ENCODE data around the gene ODAD4. TPM values are rescaled to one million over a fixed set of nuclear protein-coding genes. Genes with fewer than 3 reads are reported as not detected.

Gene ODAD4, protein sequence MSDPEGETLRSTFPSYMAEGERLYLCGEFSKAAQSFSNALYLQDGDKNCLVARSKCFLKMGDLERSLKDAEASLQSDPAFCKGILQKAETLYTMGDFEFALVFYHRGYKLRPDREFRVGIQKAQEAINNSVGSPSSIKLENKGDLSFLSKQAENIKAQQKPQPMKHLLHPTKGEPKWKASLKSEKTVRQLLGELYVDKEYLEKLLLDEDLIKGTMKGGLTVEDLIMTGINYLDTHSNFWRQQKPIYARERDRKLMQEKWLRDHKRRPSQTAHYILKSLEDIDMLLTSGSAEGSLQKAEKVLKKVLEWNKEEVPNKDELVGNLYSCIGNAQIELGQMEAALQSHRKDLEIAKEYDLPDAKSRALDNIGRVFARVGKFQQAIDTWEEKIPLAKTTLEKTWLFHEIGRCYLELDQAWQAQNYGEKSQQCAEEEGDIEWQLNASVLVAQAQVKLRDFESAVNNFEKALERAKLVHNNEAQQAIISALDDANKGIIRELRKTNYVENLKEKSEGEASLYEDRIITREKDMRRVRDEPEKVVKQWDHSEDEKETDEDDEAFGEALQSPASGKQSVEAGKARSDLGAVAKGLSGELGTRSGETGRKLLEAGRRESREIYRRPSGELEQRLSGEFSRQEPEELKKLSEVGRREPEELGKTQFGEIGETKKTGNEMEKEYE
- polyA plus RNA-seq (2011; rRNA removed) (0.47 and 0.56 TPM in 2 replicates), polyA minus RNA-seq (2011; rRNA and poly(A)+ RNA removed) (0.74 and 2.0 TPM in 2 replicates)

GRCh38 chr17:41930009-41930832, at the start of gene ODAD4:
TSS of gene ODAD4 (plus strand) at chr17:41930617. CDS start at chr17:41930724, 107 bp downstream.
- TF ChIP-seq, protein P1, sequence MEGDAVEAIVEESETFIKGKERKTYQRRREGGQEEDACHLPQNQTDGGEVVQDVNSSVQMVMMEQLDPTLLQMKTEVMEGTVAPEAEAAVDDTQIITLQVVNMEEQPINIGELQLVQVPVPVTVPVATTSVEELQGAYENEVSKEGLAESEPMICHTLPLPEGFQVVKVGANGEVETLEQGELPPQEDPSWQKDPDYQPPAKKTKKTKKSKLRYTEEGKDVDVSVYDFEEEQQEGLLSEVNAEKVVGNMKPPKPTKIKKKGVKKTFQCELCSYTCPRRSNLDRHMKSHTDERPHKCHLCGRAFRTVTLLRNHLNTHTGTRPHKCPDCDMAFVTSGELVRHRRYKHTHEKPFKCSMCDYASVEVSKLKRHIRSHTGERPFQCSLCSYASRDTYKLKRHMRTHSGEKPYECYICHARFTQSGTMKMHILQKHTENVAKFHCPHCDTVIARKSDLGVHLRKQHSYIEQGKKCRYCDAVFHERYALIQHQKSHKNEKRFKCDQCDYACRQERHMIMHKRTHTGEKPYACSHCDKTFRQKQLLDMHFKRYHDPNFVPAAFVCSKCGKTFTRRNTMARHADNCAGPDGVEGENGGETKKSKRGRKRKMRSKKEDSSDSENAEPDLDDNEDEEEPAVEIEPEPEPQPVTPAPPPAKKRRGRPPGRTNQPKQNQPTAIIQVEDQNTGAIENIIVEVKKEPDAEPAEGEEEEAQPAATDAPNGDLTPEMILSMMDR (IDR thresholded peaks at IDR 0.05; ENCODE audit: low read depth, low read length) = peak; percentile 60
- Histone ChIP-seq H3K9me3 (ENCODE audit: control insufficient read depth, insufficient read depth, low read length) (no peaks in the 10 kb centered on the region), H3K4me3 (ENCODE audit: low read depth, low read length) (peak within 1 kb of the TSS; percentile 72), H3K27ac (ENCODE audit: low read depth, low read length) (peak within 1 kb of the TSS; percentile 83), H3K27me3 (ENCODE audit: control insufficient read depth, insufficient read depth, low read length) (no peaks in the 10 kb centered on the region)
- POLR2A ChIA-PET = interaction anchor here (0.6 to 2.6 kb wide), 10 partner anchors 9 to 607 kb away, joined by 3 to 23 read pairs (median 8); partner anchors contain the start of genes ACLY, CNP, EIF1 and FKBP10
- CTCF ChIA-PET = interaction anchor here (0.6 to 1.7 kb wide), 6 partner anchors 10 to 384 kb away, joined by 3 to 9 read pairs (median 4); no protein-coding TSS in a partner anchor
- peak; percentile 94 for DNase-seq (ENCODE audit: low read depth, low spot score)

DNA sequence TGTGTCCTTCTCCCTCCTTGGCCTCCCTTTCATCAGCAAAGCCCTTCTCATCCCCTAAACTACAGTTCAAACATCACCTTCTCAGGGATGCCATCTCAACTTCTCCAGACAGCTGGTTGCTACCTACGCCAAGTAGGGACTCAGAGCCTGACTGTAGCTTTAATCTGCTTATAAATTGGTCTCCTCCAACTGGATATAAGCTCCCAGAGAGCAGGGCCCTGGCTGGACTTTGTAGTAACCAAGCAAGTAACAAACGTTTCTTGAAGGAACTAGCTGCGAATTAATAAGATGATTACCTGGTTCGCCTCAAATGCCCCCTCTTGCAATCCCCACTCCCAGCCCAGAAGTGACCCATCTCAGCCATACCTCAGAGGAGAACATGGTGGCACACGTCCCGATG, 47.7 kb upstream of the ODAD4 start:
- DNase-seq (ENCODE audit: low read depth, low spot score) = no peak
- TF ChIP-seq, protein P1 (IDR thresholded peaks at IDR 0.05; ENCODE audit: low read depth, low read length) = no peak
- no peaks in the 10 kb centered on the region for H3K9me3 ChIP-seq (ENCODE audit: control insufficient read depth, insufficient read depth, low read length)
- ChIA-PET POLR2A (no interaction called here), CTCF (no interaction called here)
- H3K27ac ChIP-seq (ENCODE audit: low read depth, low read length) = no peak overlapping the region
- no peak overlapping the region for H3K4me3 ChIP-seq (ENCODE audit: low read depth, low read length)
- H3K27me3 ChIP-seq (ENCODE audit: control insufficient read depth, insufficient read depth, low read length) = no peaks in the 10 kb centered on the region

GRCh38 chr17:41885733-41886132, 44.7 kb upstream of the ODAD4 start:
- TF ChIP-seq, protein P1 (IDR thresholded peaks at IDR 0.05; ENCODE audit: low read depth, low read length) = 0 out of 2 replicates have a peak, but pooled peaks have one; percentile 22
- POLR2A ChIA-PET = no interaction called here
- H3K27ac ChIP-seq (ENCODE audit: low read depth, low read length) = no peak overlapping the region
- no peak overlapping the region for H3K4me3 ChIP-seq (ENCODE audit: low read depth, low read length)
- no peaks in the 10 kb centered on the region for H3K27me3 ChIP-seq (ENCODE audit: control insufficient read depth, insufficient read depth, low read length)
- H3K9me3 ChIP-seq (ENCODE audit: control insufficient read depth, insufficient read depth, low read length) = no peaks in the 10 kb centered on the region
- DNase-seq (ENCODE audit: low read depth, low spot score) = no peak
- CTCF ChIA-PET = no interaction called here

DNA sequence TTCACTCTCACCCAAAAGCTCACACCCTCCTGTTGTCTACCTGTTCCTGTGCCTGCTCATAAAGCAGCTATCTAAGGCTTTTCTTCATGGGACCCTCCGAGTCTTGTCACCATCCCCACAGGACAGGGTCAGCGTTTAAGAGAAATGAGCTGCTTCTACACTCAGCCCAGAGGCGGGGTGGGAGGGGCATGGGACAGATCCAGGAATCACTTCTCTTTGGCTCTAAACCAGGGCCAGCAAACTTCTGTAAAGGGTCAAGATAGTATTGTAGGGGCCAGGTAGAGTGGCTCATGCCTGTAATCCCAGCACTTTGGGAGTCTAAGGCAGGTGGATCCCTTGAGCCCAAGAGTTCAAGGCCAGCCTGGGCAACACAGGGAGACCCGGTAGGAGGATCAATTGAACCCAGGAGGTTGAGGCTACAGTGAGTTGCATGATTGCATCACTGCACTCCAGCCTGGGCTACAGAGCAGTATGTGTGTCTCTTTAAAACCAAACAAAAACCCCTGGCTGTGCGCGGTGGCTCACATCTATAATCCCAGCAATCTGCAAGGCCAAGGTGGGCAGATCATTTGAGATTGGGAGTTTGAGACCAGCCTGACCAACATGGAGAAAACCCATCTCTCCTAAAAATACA, 42.0 kb upstream of the ODAD4 start:
- Histone ChIP-seq H3K9me3 (ENCODE audit: control insufficient read depth, insufficient read depth, low read length) (no peaks in the 10 kb centered on the region), H3K27ac (ENCODE audit: low read depth, low read length) (no peak overlapping the region), H3K27me3 (ENCODE audit: control insufficient read depth, insufficient read depth, low read length) (no peaks in the 10 kb centered on the region), H3K4me3 (ENCODE audit: low read depth, low read length) (no peak overlapping the region)
- CTCF ChIA-PET = no interaction called here
- DNase-seq (ENCODE audit: low read depth, low spot score) = no peak
- TF ChIP-seq, protein P1 (IDR thresholded peaks at IDR 0.05; ENCODE audit: low read depth, low read length) = no peak
- POLR2A ChIA-PET = no interaction called here

Measured in AG04450 (cell line).